Astrocyte (in vitro differentiated cells and primary cell): ENCODE measurements around the gene FAAP100. TPM values are rescaled to one million over a fixed set of nuclear protein-coding genes. Genes with fewer than 3 reads are reported as not detected.
A peak's percentile ranks its signal among the peaks of the same experiment; 100 is the strongest.

Experiments
- DNase-seq: peaks from one replicate; pipeline ENCODE4 v3.0.0-alpha.2; 2010; ENCODE audit warnings: low read depth
- FAIRE-seq: peaks from 2 replicates; lab custom pipeline; 2011; peaks lifted over from hg19 to GRCh38; lab: Jason Lieb, UNC
- H2AFZ ChIP-seq: 2 replicates; pipeline ENCODE4 v1.6.0; 2012; ENCODE audit warnings: low read depth, low read length, inconsistent platforms
- H3K27ac ChIP-seq: 2 replicates; pipeline ENCODE4 v1.5.1; 2011; ENCODE audit warnings: low read depth, low read length, inconsistent platforms
- H3K27me3 ChIP-seq: 2 replicates; pipeline ENCODE4 v1.6.0; 2011; ENCODE audit warnings: low read length, inconsistent platforms; ENCODE audit not compliant: insufficient read depth
- H3K36me3 ChIP-seq: 2 replicates; pipeline ENCODE4 v1.5.1; 2011; ENCODE audit warnings: low read length, inconsistent platforms; ENCODE audit not compliant: insufficient read depth
- H3K4me1 ChIP-seq: 2 replicates; pipeline ENCODE4 v1.5.1; 2011; ENCODE audit warnings: low read length, inconsistent platforms; ENCODE audit not compliant: insufficient read depth
- H3K4me2 ChIP-seq: 2 replicates; pipeline ENCODE4 v1.6.0; 2012; ENCODE audit warnings: low read length, inconsistent platforms
- H3K4me3 ChIP-seq: 2 replicates; pipeline ENCODE4 v1.5.1; 2011; ENCODE audit warnings: low read depth, mild to moderate bottlenecking, low read length, inconsistent platforms; ENCODE audit not compliant: insufficient read depth
- H3K79me2 ChIP-seq: 2 replicates; pipeline ENCODE4 v1.6.0; 2012; ENCODE audit warnings: mild to moderate bottlenecking, low read length, inconsistent platforms; ENCODE audit not compliant: insufficient read depth
- H3K9ac ChIP-seq: 2 replicates; pipeline ENCODE4 v1.6.0; 2012; ENCODE audit warnings: mild to moderate bottlenecking, low read length, inconsistent platforms
- H3K9me3 ChIP-seq: 2 replicates; pipeline ENCODE4 v1.5.1; 2012; ENCODE audit warnings: low read depth, mild to moderate bottlenecking, low read length, inconsistent platforms; ENCODE audit not compliant: insufficient read depth
- H4K20me1 ChIP-seq: 2 replicates; pipeline ENCODE4 v1.6.0; 2012; ENCODE audit warnings: low read length, inconsistent platforms; ENCODE audit not compliant: insufficient read depth
- H3K27ac Mint-ChIP-seq: one replicate; pipeline ENCODE4 v1.8.0; 2021; ENCODE audit warnings: mild to moderate bottlenecking, mixed read lengths; ENCODE audit not compliant: unreplicated experiment
- H3K27me3 Mint-ChIP-seq: one replicate; pipeline ENCODE4 v1.8.0; 2021; ENCODE audit warnings: low read depth, mixed read lengths; ENCODE audit not compliant: unreplicated experiment
- H3K36me3 Mint-ChIP-seq: one replicate; pipeline ENCODE4 v1.8.0; 2021; ENCODE audit warnings: low read depth, mixed read lengths; ENCODE audit not compliant: unreplicated experiment
- H3K4me1 Mint-ChIP-seq: one replicate; pipeline ENCODE4 v1.8.0; 2021; ENCODE audit warnings: low read depth, mixed read lengths; ENCODE audit not compliant: unreplicated experiment
- H3K4me3 Mint-ChIP-seq: one replicate; pipeline ENCODE4 v1.8.0; 2021; ENCODE audit warnings: mild to moderate bottlenecking, moderate library complexity, mixed read lengths; ENCODE audit not compliant: unreplicated experiment
- H3K9me3 Mint-ChIP-seq: one replicate; pipeline ENCODE4 v1.8.0; 2021; ENCODE audit warnings: mild to moderate bottlenecking, mixed read lengths; ENCODE audit not compliant: unreplicated experiment
- EZH2 ChIP-seq: IDR thresholded peaks from 2 replicates; pipeline ENCODE4 v1.6.1; 2012; ENCODE audit warnings: mild to moderate bottlenecking, low read length, inconsistent platforms; ENCODE audit not compliant: insufficient read depth
- total RNA-seq: library from RNA; stranded (reverse); gene quantifications from 2 replicates; pipeline ENCODE4 v1.2.1, GENCODE V29; 2021
- TF ChIP-seq, protein P1 (sequence below): IDR thresholded peaks from 2 replicates; pipeline ENCODE4 v1.5.1; 2011; ENCODE audit warnings: low read depth, mild to moderate bottlenecking, inconsistent platforms, low read length, moderate library complexity; ENCODE audit not compliant: insufficient read depth

The FAAP100 gene
- total RNA-seq, 1 donor from 2014 or later: 38.9 TPM

GRCh38 chr17:81536299-81537290 lies 15.6 kb downstream of the FAAP100 start:
- Histone ChIP-seq H2AFZ (no peak overlapping the region), H3K27ac (no peak overlapping the region), H3K36me3 (no peaks in the 10 kb centered on the region), H3K9me3 (no peaks in the 10 kb centered on the region), H3K4me2 (peak overlapping the region; percentile 5), H3K9ac (no peak overlapping the region), H3K4me3 (no peak overlapping the region), H3K27me3 (peaks cover 9% of the 10 kb centered on the region), H3K4me1 (peaks cover 4% of the 10 kb centered on the region), H3K79me2 (no peaks in the 10 kb centered on the region), H4K20me1 (peaks cover 16% of the 10 kb centered on the region)
- no peaks in the 10 kb centered on the region for H3K4me1 Mint-ChIP-seq
- H3K27ac Mint-ChIP-seq: no peak overlapping the region
- peak; percentile 75 for TF ChIP-seq EZH2
- TF ChIP-seq, protein P1, sequence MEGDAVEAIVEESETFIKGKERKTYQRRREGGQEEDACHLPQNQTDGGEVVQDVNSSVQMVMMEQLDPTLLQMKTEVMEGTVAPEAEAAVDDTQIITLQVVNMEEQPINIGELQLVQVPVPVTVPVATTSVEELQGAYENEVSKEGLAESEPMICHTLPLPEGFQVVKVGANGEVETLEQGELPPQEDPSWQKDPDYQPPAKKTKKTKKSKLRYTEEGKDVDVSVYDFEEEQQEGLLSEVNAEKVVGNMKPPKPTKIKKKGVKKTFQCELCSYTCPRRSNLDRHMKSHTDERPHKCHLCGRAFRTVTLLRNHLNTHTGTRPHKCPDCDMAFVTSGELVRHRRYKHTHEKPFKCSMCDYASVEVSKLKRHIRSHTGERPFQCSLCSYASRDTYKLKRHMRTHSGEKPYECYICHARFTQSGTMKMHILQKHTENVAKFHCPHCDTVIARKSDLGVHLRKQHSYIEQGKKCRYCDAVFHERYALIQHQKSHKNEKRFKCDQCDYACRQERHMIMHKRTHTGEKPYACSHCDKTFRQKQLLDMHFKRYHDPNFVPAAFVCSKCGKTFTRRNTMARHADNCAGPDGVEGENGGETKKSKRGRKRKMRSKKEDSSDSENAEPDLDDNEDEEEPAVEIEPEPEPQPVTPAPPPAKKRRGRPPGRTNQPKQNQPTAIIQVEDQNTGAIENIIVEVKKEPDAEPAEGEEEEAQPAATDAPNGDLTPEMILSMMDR: no peak
- H3K36me3 Mint-ChIP-seq: peaks cover 3% of the 10 kb centered on the region
- no peak for FAIRE-seq
- no peaks in the 10 kb centered on the region for H3K9me3 Mint-ChIP-seq
- no peaks in the 10 kb centered on the region for H3K27me3 Mint-ChIP-seq
- DNase-seq: no peak
- no peak overlapping the region for H3K4me3 Mint-ChIP-seq

- Mint-ChIP-seq H3K4me1 (no peaks in the 10 kb centered on the region), H3K27ac (no peak overlapping the region), H3K4me3 (no peak overlapping the region), H3K9me3 (no peaks in the 10 kb centered on the region), H3K36me3 (peaks cover 3% of the 10 kb centered on the region), H3K27me3 (no peaks in the 10 kb centered on the region)
- no peaks in the 10 kb centered on the region for H3K36me3 ChIP-seq
- FAIRE-seq (no peak), DNase-seq (no peak)
- H3K27me3 ChIP-seq: peaks cover 9% of the 10 kb centered on the region
- H3K4me2 ChIP-seq: no peak overlapping the region
- no peaks in the 10 kb centered on the region for H3K9me3 ChIP-seq
- H3K27ac ChIP-seq: no peak overlapping the region
- no peak overlapping the region for H3K9ac ChIP-seq
- TF ChIP-seq EZH2: no peak
- TF ChIP-seq, protein P1: no peak
- H3K79me2 ChIP-seq: no peaks in the 10 kb centered on the region
- peaks cover 16% of the 10 kb centered on the region for H4K20me1 ChIP-seq
- H3K4me3 ChIP-seq: no peak overlapping the region
- H3K4me1 ChIP-seq: peaks cover 4% of the 10 kb centered on the region
- no peak overlapping the region for H2AFZ ChIP-seq
Observed at GRCh38 chr17:81535480-81536298, 16.5 kb downstream of the FAAP100 start.
